NCI-H748 treated with DMSO at 0.1 percent for 48 hours (cell line): Measurements from ENCODE around the gene DMBT1.
A peak's percentile ranks its signal among the peaks of the same experiment; 100 is the strongest.

Experiments
- DNase-seq: peaks from one replicate; lab custom pipeline; 2025; lab: John Stamatoyannopoulos, UW

Gene DMBT1

GRCh38 chr10:122647383-122647968 is 86.9 kb downstream of the DMBT1 start:
- no peak for DNase-seq

GRCh38 chr10:122648599-122649428 is 88.3 kb downstream of the DMBT1 start:
- DNase-seq, result peak; percentile 38

- no peak for DNase-seq
Observed at GRCh38 chr10:122649903-122650302, 89.3 kb downstream of the DMBT1 start.

- DNase-seq, result no peak
Observed at GRCh38 chr10:122650331-122650730, 89.8 kb downstream of the DMBT1 start.

GRCh38 chr10:122655524-122656307 is 95.2 kb downstream of the DMBT1 start:
- DNase-seq, result no peak

- no peak for DNase-seq
Observed at GRCh38 chr10:122656308-122656705, 95.8 kb downstream of the DMBT1 start.

GRCh38 chr10:122656741-122657140 is 96.2 kb downstream of the DMBT1 start:
- DNase-seq, result no peak

- DNase-seq, result no peak
Observed at GRCh38 chr10:122657255-122657654, 96.7 kb downstream of the DMBT1 start.

GRCh38 chr10:122657729-122658128 is 97.2 kb downstream of the DMBT1 start:
- no peak for DNase-seq

GRCh38 chr10:122658356-122659049 is 97.9 kb downstream of the DMBT1 start:
- DNase-seq, result no peak

GRCh38 chr10:122659126-122659525 is 98.6 kb downstream of the DMBT1 start:
- DNase-seq, result no peak

GRCh38 chr10:122659651-122660050 is 99.1 kb downstream of the DMBT1 start:
- no peak for DNase-seq

- no peak for DNase-seq
Observed at GRCh38 chr10:122660696-122661095, 100.1 kb downstream of the DMBT1 start.

- DNase-seq, result no peak
Observed at GRCh38 chr10:122662231-122662630, 101.7 kb downstream of the DMBT1 start.

- no peak for DNase-seq
Observed at GRCh38 chr10:122663516-122664130, 103.1 kb downstream of the DMBT1 start.

GRCh38 chr10:122664501-122664900 is 103.9 kb downstream of the DMBT1 start:
- DNase-seq, result no peak

GRCh38 chr10:122665329-122665860 is 104.8 kb downstream of the DMBT1 start:
- no peak for DNase-seq

- DNase-seq, result no peak
Observed at GRCh38 chr10:122665946-122666345, 105.4 kb downstream of the DMBT1 start.

- DNase-seq, result no peak
Observed at GRCh38 chr10:122669045-122669444, 108.5 kb downstream of the DMBT1 start.

GRCh38 chr10:122669842-122670241 is 109.3 kb downstream of the DMBT1 start:
- no peak for DNase-seq

GRCh38 chr10:122671355-122671754 is 110.8 kb downstream of the DMBT1 start:
- no peak for DNase-seq
